Chondrocyte (in vitro differentiated cells): ENCODE results near the gene GRK5. TPM values are rescaled to one million over a fixed set of nuclear protein-coding genes. Genes with fewer than 3 reads are reported as not detected.
"Not testable (repeated sequence)": the region's sequence is repeated elsewhere in the genome, so short reads cannot be mapped to it uniquely, and the experiment has no call there.

Source experiments
- DNase-seq: peaks from one replicate; pipeline ENCODE4 v3.0.0; 2021; ENCODE audit warnings: mixed read lengths, low spot score
- H3K27ac Mint-ChIP-seq: one replicate; pipeline ENCODE4 v1.8.0; 2021; ENCODE audit warnings: mild to moderate bottlenecking, moderate library complexity, mixed read lengths; ENCODE audit not compliant: unreplicated experiment
- H3K27me3 Mint-ChIP-seq: 2 replicates; pipeline ENCODE4 v1.8.0; 2021; ENCODE audit warnings: low read depth, mixed read lengths
- H3K36me3 Mint-ChIP-seq: 2 replicates; pipeline ENCODE4 v1.8.0; 2021; ENCODE audit warnings: low read depth, mixed read lengths
- H3K4me1 Mint-ChIP-seq: 2 replicates; pipeline ENCODE4 v1.8.0; 2021; ENCODE audit warnings: low read depth, mild to moderate bottlenecking, mixed read lengths
- H3K4me3 Mint-ChIP-seq: one replicate; pipeline ENCODE4 v1.8.0; 2021; ENCODE audit warnings: mild to moderate bottlenecking, moderate library complexity, mixed read lengths; ENCODE audit not compliant: unreplicated experiment
- H3K9me3 Mint-ChIP-seq: 2 replicates; pipeline ENCODE4 v1.8.0; 2021; ENCODE audit warnings: low read depth, mixed read lengths
- CTCF ChIP-seq: fragments of 200-600 bp; sonication (generic); IDR thresholded peaks from 2 replicates; pipeline ENCODE4 v1.5.0; 2021; ENCODE audit warnings: antibody characterized with exemption, mild to moderate bottlenecking, moderate library complexity
- total RNA-seq: library from RNA; stranded (reverse); gene quantifications from 3 replicates; pipeline ENCODE4 v1.2.1, GENCODE V29; 2021

The GRK5 gene
- total RNA-seq, 1 donor from 2014 or later = 16.4 TPM

- Mint-ChIP-seq H3K36me3 (no peaks in the 10 kb centered on the region), H3K4me3 (no peak overlapping the region), H3K9me3 (no peaks in the 10 kb centered on the region), H3K4me1 (peaks cover 41% of the 10 kb centered on the region), H3K27me3 (no peaks in the 10 kb centered on the region), H3K27ac (no peak overlapping the region)
- DNase-seq = peak; percentile 22
- TF ChIP-seq CTCF = no peak
Measured at GRCh38 chr10:119256030-119256429, 48.7 kb downstream of the GRK5 start.

- no peak overlapping the region for H3K4me3 Mint-ChIP-seq
- no peak overlapping the region for H3K27ac Mint-ChIP-seq
- TF ChIP-seq CTCF = no peak
- peaks cover 32% of the 10 kb centered on the region for H3K4me1 Mint-ChIP-seq
- H3K9me3 Mint-ChIP-seq = no peaks in the 10 kb centered on the region
- no peaks in the 10 kb centered on the region for H3K36me3 Mint-ChIP-seq
- no peak for DNase-seq
- no peaks in the 10 kb centered on the region for H3K27me3 Mint-ChIP-seq
Measured at GRCh38 chr10:119256897-119257296, 49.5 kb downstream of the GRK5 start.

- no peaks in the 10 kb centered on the region for H3K9me3 Mint-ChIP-seq
- no peak for TF ChIP-seq CTCF
- H3K27me3 Mint-ChIP-seq = no peaks in the 10 kb centered on the region
- DNase-seq = peak; percentile 40
- no peak overlapping the region for H3K4me3 Mint-ChIP-seq
- H3K27ac Mint-ChIP-seq = no peak overlapping the region
- no peaks in the 10 kb centered on the region for H3K36me3 Mint-ChIP-seq
- peaks cover 22% of the 10 kb centered on the region for H3K4me1 Mint-ChIP-seq
Measured at GRCh38 chr10:119257899-119258419, 50.6 kb downstream of the GRK5 start.

GRCh38 chr10:119259345-119259744 lies 52.0 kb downstream of the GRK5 start:
- peak; percentile 24 for DNase-seq
- no peak overlapping the region for H3K4me3 Mint-ChIP-seq
- H3K4me1 Mint-ChIP-seq = peaks cover 12% of the 10 kb centered on the region
- no peaks in the 10 kb centered on the region for H3K9me3 Mint-ChIP-seq
- peaks cover under 1% of the 10 kb centered on the region for H3K36me3 Mint-ChIP-seq
- no peak for TF ChIP-seq CTCF
- no peak overlapping the region for H3K27ac Mint-ChIP-seq
- no peaks in the 10 kb centered on the region for H3K27me3 Mint-ChIP-seq

- H3K9me3 Mint-ChIP-seq = not testable (repeated sequence)
Measured at GRCh38 chr10:119261016-119261415, 53.6 kb downstream of the GRK5 start.

GRCh38 chr10:119263951-119264617 lies 56.7 kb downstream of the GRK5 start:
- H3K4me3 Mint-ChIP-seq = no peak overlapping the region
- peaks cover 2% of the 10 kb centered on the region for H3K36me3 Mint-ChIP-seq
- DNase-seq = peak; percentile 10

More at GRCh38 chr10:119261016-119261415, 53.6 kb downstream of the GRK5 start:
- peak; percentile 65 for DNase-seq
- H3K4me1 Mint-ChIP-seq, H3K36me3 Mint-ChIP-seq, H3K4me3 Mint-ChIP-seq, H3K27me3 Mint-ChIP-seq, H3K27ac Mint-ChIP-seq: not testable (repeated sequence)

More at GRCh38 chr10:119263951-119264617, 56.7 kb downstream of the GRK5 start:
- Mint-ChIP-seq H3K27ac (no peak overlapping the region), H3K9me3 (no peaks in the 10 kb centered on the region), H3K27me3 (no peaks in the 10 kb centered on the region), H3K4me1 (peaks cover 6% of the 10 kb centered on the region)
- no peak for TF ChIP-seq CTCF
